IgD-negative memory B cell (primary cell): Measurements from ENCODE around the gene AGAP1. TPM values are rescaled to one million over a fixed set of nuclear protein-coding genes. Genes with fewer than 3 reads are reported as not detected.

ENCODE experiments used
- H3K27ac Mint-ChIP-seq, 3 donors: one replicate each; pipeline ENCODE4 v1.8.0; 2020 to 2022; ENCODE audit warnings: mild to moderate bottlenecking in 3 of 3, mixed read lengths in 3 of 3, moderate library complexity in 1 of 3
- H3K27me3 Mint-ChIP-seq: one replicate; pipeline ENCODE4 v1.8.0; 2021; ENCODE audit warnings: mixed read lengths
- H3K36me3 Mint-ChIP-seq: one replicate; pipeline ENCODE4 v1.8.0; 2020; ENCODE audit warnings: mild to moderate bottlenecking, mixed read lengths
- H3K4me1 Mint-ChIP-seq, 3 donors: one replicate each; pipeline ENCODE4 v1.8.0; 2020 to 2022; ENCODE audit warnings: mixed read lengths in 3 of 3, mild to moderate bottlenecking in 1 of 3
- H3K4me3 Mint-ChIP-seq, 4 donors: one replicate each; pipeline ENCODE4 v1.8.0; 2020 to 2022; ENCODE audit warnings: mild to moderate bottlenecking in 4 of 4, mixed read lengths in 4 of 4, moderate library complexity in 3 of 4
- H3K9me3 Mint-ChIP-seq, 3 donors: one replicate each; pipeline ENCODE4 v1.8.0; 2020 to 2021; ENCODE audit warnings: mixed read lengths in 3 of 3, mild to moderate bottlenecking in 1 of 3
- polyA plus RNA-seq: library from polyadenylated mRNA; unstranded; fragments of 300-500 nt; fragmentation: Illumina TruSeq; gene quantifications from one replicate; pipeline ENCODE4 v1.2.3, GENCODE V29; 2021

The AGAP1 gene
- polyA plus RNA-seq, 1 donor from 2014 or later, result not detected

GRCh38 chr2:236165842-236166795 is 672.3 kb downstream of the AGAP1 start:
- no peaks in the 10 kb centered on the region for H3K9me3 Mint-ChIP-seq
- peaks cover 51% of the 10 kb centered on the region for H3K27me3 Mint-ChIP-seq
- H3K27ac Mint-ChIP-seq, result no peak overlapping the region
- no peaks in the 10 kb centered on the region for H3K36me3 Mint-ChIP-seq
- H3K4me1 Mint-ChIP-seq, result peaks cover 0 to 7% (median 2%) of the 10 kb centered on the region in 3 donors
- H3K4me3 Mint-ChIP-seq, result peak overlapping the region in 2 of 4 donors; percentile 32 to 75

GRCh38 chr2:236166796-236167296 is 673.0 kb downstream of the AGAP1 start:
- Mint-ChIP-seq H3K4me1 (peaks cover under 1 to 7% (median 2%) of the 10 kb centered on the region in 3 donors), H3K9me3 (no peaks in the 10 kb centered on the region), H3K27me3 (peaks cover 49% of the 10 kb centered on the region), H3K36me3 (no peaks in the 10 kb centered on the region), H3K27ac (no peak overlapping the region), H3K4me3 (peak overlapping the region in 1 of 4 donors; percentile 66)

- H3K36me3 Mint-ChIP-seq, result no peaks in the 10 kb centered on the region
- peaks cover 2 to 7% (median 3%) of the 10 kb centered on the region in 3 donors for H3K4me1 Mint-ChIP-seq
- H3K27me3 Mint-ChIP-seq, result peaks cover 51% of the 10 kb centered on the region
- no peaks in the 10 kb centered on the region for H3K9me3 Mint-ChIP-seq
- no peak overlapping the region for H3K27ac Mint-ChIP-seq
- H3K4me3 Mint-ChIP-seq, result no peak overlapping the region
Observed at GRCh38 chr2:236167297-236168109, 673.7 kb downstream of the AGAP1 start.

GRCh38 chr2:236168110-236169080 is 674.6 kb downstream of the AGAP1 start, which contains the start of gene GBX2:
Gene GBX2 (minus strand): TSS chr2:236168386. CDS start chr2:236167971, 415 bp downstream.
- peak within 1 kb of the TSS in 1 of 3 donors; percentile 67 for H3K27ac Mint-ChIP-seq
- no peaks in the 10 kb centered on the region for H3K36me3 Mint-ChIP-seq
- no peaks in the 10 kb centered on the region for H3K9me3 Mint-ChIP-seq
- no peak within 1 kb of the TSS for H3K4me3 Mint-ChIP-seq
- H3K4me1 Mint-ChIP-seq, result peaks cover 2 to 7% (median 3%) of the 10 kb centered on the region in 3 donors
- H3K27me3 Mint-ChIP-seq, result peaks cover 47% of the 10 kb centered on the region

GRCh38 chr2:236169151-236169721 is 675.4 kb downstream of the AGAP1 start:
- H3K27ac Mint-ChIP-seq, result peak overlapping the region in 2 of 3 donors; percentile 21 to 67
- peak overlapping the region in 1 of 4 donors; percentile 12 for H3K4me3 Mint-ChIP-seq
- H3K4me1 Mint-ChIP-seq, result peaks cover 2 to 7% (median 3%) of the 10 kb centered on the region in 3 donors
- H3K36me3 Mint-ChIP-seq, result no peaks in the 10 kb centered on the region
- H3K9me3 Mint-ChIP-seq, result no peaks in the 10 kb centered on the region
- peaks cover 55% of the 10 kb centered on the region for H3K27me3 Mint-ChIP-seq

- Mint-ChIP-seq H3K36me3 (no peaks in the 10 kb centered on the region), H3K4me1 (peaks cover 2 to 6% (median 3%) of the 10 kb centered on the region in 3 donors), H3K9me3 (no peaks in the 10 kb centered on the region), H3K27ac (peak overlapping the region in 2 of 3 donors; percentile 21 to 67), H3K27me3 (peaks cover 58% of the 10 kb centered on the region), H3K4me3 (peak overlapping the region in 1 of 4 donors; percentile 32)
Observed at GRCh38 chr2:236169741-236170589, 676.1 kb downstream of the AGAP1 start.

GRCh38 chr2:236170590-236171165 is 676.8 kb downstream of the AGAP1 start:
- Mint-ChIP-seq H3K4me1 (peaks cover 1 to 6% (median 3%) of the 10 kb centered on the region in 3 donors), H3K36me3 (no peaks in the 10 kb centered on the region), H3K9me3 (no peaks in the 10 kb centered on the region), H3K27ac (peak overlapping the region in 1 of 3 donors; percentile 53), H3K27me3 (peaks cover 52% of the 10 kb centered on the region), H3K4me3 (peak overlapping the region in 2 of 4 donors; percentile 15 to 32)

- H3K27ac Mint-ChIP-seq, result peak overlapping the region in 2 of 3 donors; percentile 28 to 53
- no peaks in the 10 kb centered on the region for H3K9me3 Mint-ChIP-seq
- peaks cover 53% of the 10 kb centered on the region for H3K27me3 Mint-ChIP-seq
- H3K4me1 Mint-ChIP-seq, result peaks cover 0 to 6% (median 3%) of the 10 kb centered on the region in 3 donors
- no peaks in the 10 kb centered on the region for H3K36me3 Mint-ChIP-seq
- H3K4me3 Mint-ChIP-seq, result no peak overlapping the region
Observed at GRCh38 chr2:236171181-236171679, 677.4 kb downstream of the AGAP1 start.

- Mint-ChIP-seq H3K27ac (peak overlapping the region in 2 of 3 donors; percentile 7 to 28), H3K4me3 (peak overlapping the region in 1 of 4 donors; percentile 58), H3K4me1 (peaks cover 0 to 4% (median 3%) of the 10 kb centered on the region in 3 donors), H3K9me3 (no peaks in the 10 kb centered on the region), H3K27me3 (peaks cover 50% of the 10 kb centered on the region), H3K36me3 (peaks cover 1% of the 10 kb centered on the region)
Observed at GRCh38 chr2:236171680-236172254, 677.9 kb downstream of the AGAP1 start.

- peaks cover 1% of the 10 kb centered on the region for H3K36me3 Mint-ChIP-seq
- H3K9me3 Mint-ChIP-seq, result no peaks in the 10 kb centered on the region
- no peak overlapping the region for H3K27ac Mint-ChIP-seq
- no peak overlapping the region for H3K4me3 Mint-ChIP-seq
- H3K4me1 Mint-ChIP-seq, result peaks cover 0 to 3% (median 3%) of the 10 kb centered on the region in 3 donors
- peaks cover 48% of the 10 kb centered on the region for H3K27me3 Mint-ChIP-seq
Observed at GRCh38 chr2:236172255-236173035, 678.6 kb downstream of the AGAP1 start.

- Mint-ChIP-seq H3K27me3 (peaks cover 49% of the 10 kb centered on the region), H3K9me3 (no peaks in the 10 kb centered on the region), H3K27ac (peak overlapping the region in 1 of 3 donors; percentile 32), H3K36me3 (peaks cover 1% of the 10 kb centered on the region), H3K4me1 (peaks cover 0 to 3% (median 3%) of the 10 kb centered on the region in 3 donors), H3K4me3 (no peak overlapping the region)
Observed at GRCh38 chr2:236173036-236173728, 679.3 kb downstream of the AGAP1 start.
